SK-N-MC (cell line): Measurements from ENCODE around the gene ADPRS.

Source experiments
- EZH2 ChIP-seq: fragments of 200-600 bp; sonication (generic); IDR thresholded peaks from one replicate; pipeline ENCODE4 v1.6.1; 2017; ENCODE audit warnings: antibody characterized with exemption
- FOXP2 ChIP-seq: optimal IDR thresholded peaks from 2 replicates; pipeline ENCODE3; 2011; ENCODE audit warnings: mild to moderate bottlenecking, moderate library complexity; ENCODE audit not compliant: insufficient read depth; ENCODE audit errors: extremely low read length, control extremely low read depth
- POLR2AphosphoS5 ChIP-seq: IDR thresholded peaks from 2 replicates; pipeline ENCODE4 v1.6.1; 2012; ENCODE audit warnings: mild to moderate bottlenecking, low read depth, low read length, borderline replicate concordance

DNA sequence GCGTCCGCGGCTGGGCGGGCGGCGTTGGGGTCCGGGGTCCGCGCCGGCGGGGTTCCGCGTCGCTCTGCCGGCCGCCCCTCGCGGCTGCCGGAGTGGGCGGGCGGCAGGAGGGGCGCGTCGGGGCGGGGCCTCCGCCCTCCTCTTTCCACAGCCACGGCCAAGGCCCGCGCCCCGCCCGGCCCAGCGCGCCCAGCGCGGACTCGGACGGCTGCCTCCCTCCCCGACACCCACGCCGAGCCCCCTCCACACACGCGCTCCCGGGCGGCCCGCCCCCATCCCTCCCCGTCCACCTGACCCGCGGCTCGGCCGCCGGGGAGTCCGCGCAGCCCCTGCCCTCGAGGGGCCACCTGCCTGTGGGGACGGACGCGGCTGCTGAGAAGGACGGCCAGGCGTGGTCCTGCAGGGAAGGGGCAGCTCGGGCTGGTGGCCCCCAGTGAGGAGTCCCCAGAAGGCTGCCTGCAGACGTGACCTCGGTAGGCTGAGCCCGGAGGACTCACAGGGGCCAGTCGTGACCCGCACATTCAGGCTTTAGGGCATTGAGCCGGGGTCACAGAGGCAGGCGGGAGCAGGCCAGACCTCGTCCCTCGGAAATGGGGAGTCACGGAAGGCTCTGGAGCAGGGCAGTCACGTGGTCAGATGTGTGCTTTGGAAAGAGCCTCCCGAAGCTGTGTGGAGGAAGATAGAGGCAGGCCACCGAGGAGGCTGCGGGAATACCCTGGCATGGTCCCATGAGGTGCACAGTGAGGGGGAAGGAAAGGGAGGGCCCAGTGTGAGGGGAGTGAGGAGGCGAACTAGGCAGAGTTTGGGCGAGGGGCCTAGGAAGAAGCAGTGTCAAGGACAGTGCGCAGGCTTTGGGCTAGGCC lies 36.7 kb downstream of the ADPRS start, which contains the start of gene COL8A2:
- TF ChIP-seq EZH2 (no peak), POLR2AphosphoS5 (no peak), FOXP2 (no peak)
